Measurements from ENCODE around the gene SASH3. TPM values are rescaled to one million over a fixed set of nuclear protein-coding genes. Genes with fewer than 3 reads are reported as not detected.

The SASH3 gene
- total RNA-seq, 1 experiment from 2014 or later: 0.42 TPM

GRCh38 chrX:129800186-129800585 is 20.4 kb downstream of the SASH3 start:
- Histone ChIP-seq H2AFZ (ENCODE audit: low read depth, low read length, poor library complexity, severe bottlenecking) (no peak overlapping the region), H3K36me3 (ENCODE audit: control insufficient read depth in 1 of 2, insufficient read depth in 2 of 2, low read length in 2 of 2) (no peaks in the 10 kb centered on the region), H3K9me3 (ENCODE audit: control insufficient read depth in 1 of 2, insufficient read depth in 1 of 2, low read depth in 1 of 2, low read length in 2 of 2) (no peaks in the 10 kb centered on the region), H3K27me3 (ENCODE audit: insufficient read depth, low read length) (no peaks in the 10 kb centered on the region), H3K9me2 (ENCODE audit: insufficient read depth) (no peaks in the 10 kb centered on the region), H3K4me3 (replicated peaks in 1 of 2; ENCODE audit: low read depth in 1 of 2, low read length in 2 of 2) (no peak overlapping the region), H3K79me2 (ENCODE audit: insufficient read depth, low read length) (no peaks in the 10 kb centered on the region), H4K20me1 (ENCODE audit: insufficient read depth) (no peaks in the 10 kb centered on the region), H3K27ac (ENCODE audit: low read depth, low read length) (no peak overlapping the region), H3K4me1 (ENCODE audit: control insufficient read depth in 1 of 2, insufficient read depth in 2 of 2, low read length in 2 of 2) (no peaks in the 10 kb centered on the region), H3K4me2 (ENCODE audit: low read length) (no peak overlapping the region), H3K9ac (ENCODE audit: low read length) (no peak overlapping the region)
- no peak for DNase-seq (ENCODE audit: low read depth, low spot score)
- no TSS peak for BruUV-seq (replicated peaks)
- no peak for TF ChIP-seq SIN3A (IDR thresholded peaks at IDR 0.05; ENCODE audit: low read depth)
- no peak for TF ChIP-seq ZFX (IDR thresholded peaks at IDR 0.05)
- TF ChIP-seq JUND (IDR thresholded peaks at IDR 0.05): no peak
- no peak for TF ChIP-seq ZBTB33 (IDR thresholded peaks at IDR 0.05; ENCODE audit: extremely low read depth, insufficient replicate concordance, low read length)
- TF ChIP-seq CTCF (IDR thresholded peaks at IDR 0.05 in 2 of 3, conservative IDR thresholded peaks at IDR 0.05 in 1 of 3; ENCODE audit: borderline replicate concordance in 1 of 3, insufficient read depth in 1 of 3, low read depth in 2 of 3, low read length in 2 of 3): no peak
- TF ChIP-seq FOSL1 (IDR thresholded peaks at IDR 0.05; ENCODE audit: low read depth): no peak
- TF ChIP-seq SRF (IDR thresholded peaks at IDR 0.05; ENCODE audit: low read depth): no peak
- TF ChIP-seq POLR2AphosphoS5 (IDR thresholded peaks at IDR 0.05; ENCODE audit: low read depth, low read length): no peak
- no peak for TF ChIP-seq YY1 (IDR thresholded peaks at IDR 0.05; ENCODE audit: extremely low read depth, insufficient replicate concordance, low read depth, low read length)
- no peak for TF ChIP-seq REST (IDR thresholded peaks at IDR 0.05; ENCODE audit: low read depth)
- TF ChIP-seq ATF3 (IDR thresholded peaks at IDR 0.05): no peak
- no peak for TF ChIP-seq SP1 (IDR thresholded peaks at IDR 0.05; ENCODE audit: low read depth)
- TF ChIP-seq EZH2phosphoT487 (IDR thresholded peaks at IDR 0.05; ENCODE audit: borderline replicate concordance): no peak
- no peak for TF ChIP-seq ZNF274 (IDR thresholded peaks at IDR 0.05; ENCODE audit: low read depth, low read length)
- TF ChIP-seq EGR1 (IDR thresholded peaks at IDR 0.05; ENCODE audit: low read depth): no peak
- no peak for TF ChIP-seq RAD21 (IDR thresholded peaks at IDR 0.05; ENCODE audit: low read depth)
- no peak for TF ChIP-seq EZH2 (IDR thresholded peaks at IDR 0.05)
- no peak for TF ChIP-seq CBX3 (IDR thresholded peaks at IDR 0.05; ENCODE audit: low read depth)
- ChIA-PET RAD21 (ENCODE audit: low non-redundant PET in 1 of 2, low total read pairs in 2 of 2, uncharacterized antibody in 2 of 2, unreplicated experiment in 2 of 2) (no interaction called here), CTCF (no interaction called here), POLR2A (no interaction called here)
- no peak for ATAC-seq
- intact Hi-C loops (cut with micrococcal nuclease): no loop called here

Measured in HCT116 (cell line).